Measurements from ENCODE around the gene MMP24OS.

MMP24OS gene

DNA sequence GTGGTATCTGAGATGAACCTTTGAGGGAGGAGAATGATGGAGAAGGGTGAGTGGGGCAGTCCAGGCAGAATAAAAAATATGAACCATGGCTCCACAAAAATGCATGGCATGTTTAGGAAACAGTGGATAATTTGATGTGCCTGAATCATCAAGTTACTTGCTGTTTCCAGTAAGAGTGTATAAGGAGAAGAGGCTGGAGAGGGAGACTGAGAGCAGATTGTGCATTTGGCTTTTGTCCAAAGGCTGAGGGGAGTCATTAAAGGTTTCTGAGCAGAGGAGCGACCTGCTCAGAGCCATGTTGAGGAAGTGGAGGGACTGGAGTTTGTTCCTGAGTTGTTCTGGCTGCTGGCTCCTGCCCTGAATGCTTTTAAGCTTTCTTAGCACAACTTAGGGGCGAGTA lies 45.3 kb downstream of the MMP24OS start:
- H3K4me3 ChIP-seq (ENCODE audit: low read depth, low read length) = no peak overlapping the region
- in situ Hi-C loops (cut with HindIII; ENCODE audit: low sequenced_read_pairs) = no loop called here
- TF ChIP-seq, protein P1, sequence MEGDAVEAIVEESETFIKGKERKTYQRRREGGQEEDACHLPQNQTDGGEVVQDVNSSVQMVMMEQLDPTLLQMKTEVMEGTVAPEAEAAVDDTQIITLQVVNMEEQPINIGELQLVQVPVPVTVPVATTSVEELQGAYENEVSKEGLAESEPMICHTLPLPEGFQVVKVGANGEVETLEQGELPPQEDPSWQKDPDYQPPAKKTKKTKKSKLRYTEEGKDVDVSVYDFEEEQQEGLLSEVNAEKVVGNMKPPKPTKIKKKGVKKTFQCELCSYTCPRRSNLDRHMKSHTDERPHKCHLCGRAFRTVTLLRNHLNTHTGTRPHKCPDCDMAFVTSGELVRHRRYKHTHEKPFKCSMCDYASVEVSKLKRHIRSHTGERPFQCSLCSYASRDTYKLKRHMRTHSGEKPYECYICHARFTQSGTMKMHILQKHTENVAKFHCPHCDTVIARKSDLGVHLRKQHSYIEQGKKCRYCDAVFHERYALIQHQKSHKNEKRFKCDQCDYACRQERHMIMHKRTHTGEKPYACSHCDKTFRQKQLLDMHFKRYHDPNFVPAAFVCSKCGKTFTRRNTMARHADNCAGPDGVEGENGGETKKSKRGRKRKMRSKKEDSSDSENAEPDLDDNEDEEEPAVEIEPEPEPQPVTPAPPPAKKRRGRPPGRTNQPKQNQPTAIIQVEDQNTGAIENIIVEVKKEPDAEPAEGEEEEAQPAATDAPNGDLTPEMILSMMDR (IDR thresholded peaks at IDR 0.05; ENCODE audit: low read depth, low read length, missing control alignments) = no peak
- DNase-seq (ENCODE audit: low read depth) = peak; percentile 52

DNA sequence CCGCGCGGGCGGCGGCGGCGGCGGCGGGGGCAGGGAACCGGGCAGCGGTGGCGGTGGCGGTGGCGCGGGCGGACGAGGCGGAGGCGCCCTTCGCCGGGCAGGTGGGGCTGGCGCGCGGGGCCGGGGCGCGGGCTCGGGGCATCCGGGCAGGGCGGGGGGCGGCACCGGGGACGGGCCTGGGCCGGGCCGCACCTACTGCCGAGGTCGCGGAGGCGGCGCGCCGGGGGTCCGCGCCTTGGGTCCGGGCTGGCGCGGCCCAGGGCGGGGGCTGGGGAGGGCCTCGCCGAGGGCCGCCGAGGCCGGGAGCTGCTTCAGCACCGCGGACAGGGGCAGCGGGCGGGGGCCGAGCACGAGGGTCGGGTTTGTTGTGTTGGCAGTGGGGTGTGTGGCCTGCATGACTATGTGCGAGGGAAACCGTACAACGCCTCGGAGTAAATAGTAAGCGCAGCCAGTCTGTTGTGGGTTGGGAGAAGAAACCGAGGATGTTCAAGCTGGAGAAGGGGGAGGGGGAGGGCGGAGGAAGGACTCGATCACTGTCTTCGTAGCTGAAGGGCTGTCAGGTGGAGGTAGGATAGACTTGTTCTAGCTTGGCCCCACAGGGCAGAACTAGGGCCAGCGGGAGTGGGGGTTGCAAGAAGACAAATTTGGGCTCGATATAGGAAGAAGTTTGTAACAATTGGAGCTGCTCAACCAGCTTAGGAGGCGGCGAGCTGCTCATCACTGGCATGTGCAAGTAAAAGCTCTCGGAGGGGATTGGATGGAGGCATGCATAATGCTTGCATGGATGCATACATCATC lies 50.8 kb downstream of the MMP24OS start:
- TF ChIP-seq, protein P1 (IDR thresholded peaks at IDR 0.05; ENCODE audit: low read depth, low read length, missing control alignments) = no peak
- peak overlapping the region; percentile 5 for H3K4me3 ChIP-seq (ENCODE audit: low read depth, low read length)
- in situ Hi-C loops (cut with HindIII; ENCODE audit: low sequenced_read_pairs) = no loop called here
- DNase-seq (ENCODE audit: low read depth) = peak; percentile 13
